OCI-M2 (cell line): Measurements from ENCODE around the gene PQBP1.

ENCODE experiments used
- DNase-seq: peaks from one replicate; lab custom pipeline; 2025; ENCODE audit not compliant: unreplicated experiment; lab: John Stamatoyannopoulos, UW

Gene PQBP1

GRCh38 chrX:48920718-48921104 lies 23.0 kb downstream of the PQBP1 start:
- DNase-seq = no peak

- no peak for DNase-seq
These were observed 26.0 kb downstream of the PQBP1 start for GRCh38 chrX:48923771-48924170.

GRCh38 chrX:48924270-48924669 lies 26.5 kb downstream of the PQBP1 start:
- no peak for DNase-seq

GRCh38 chrX:48927123-48927522 lies 29.4 kb downstream of the PQBP1 start:
- DNase-seq = no peak

- no peak for DNase-seq
These were observed 30.1 kb downstream of the PQBP1 start for GRCh38 chrX:48927736-48928382.

GRCh38 chrX:48933757-48934156 lies 36.0 kb downstream of the PQBP1 start:
- DNase-seq = no peak

- DNase-seq = no peak
These were observed 37.0 kb downstream of the PQBP1 start for GRCh38 chrX:48934581-48935300.

GRCh38 chrX:48935301-48935670 lies 37.6 kb downstream of the PQBP1 start:
- DNase-seq = no peak

- DNase-seq = no peak
These were observed 38.8 kb downstream of the PQBP1 start for GRCh38 chrX:48936429-48937053.

- no peak for DNase-seq
These were observed 39.6 kb downstream of the PQBP1 start for GRCh38 chrX:48937054-48937907.

- DNase-seq = no peak
These were observed 41.1 kb downstream of the PQBP1 start for GRCh38 chrX:48938721-48939425.

GRCh38 chrX:48939524-48940228 lies 41.9 kb downstream of the PQBP1 start:
- no peak for DNase-seq

GRCh38 chrX:48940404-48940955 lies 42.8 kb downstream of the PQBP1 start:
- DNase-seq = no peak

- no peak for DNase-seq
These were observed 45.2 kb downstream of the PQBP1 start for GRCh38 chrX:48942895-48943294.

GRCh38 chrX:48945517-48946348 lies 48.0 kb downstream of the PQBP1 start:
- DNase-seq = no peak

GRCh38 chrX:48948589-48948988 lies 50.9 kb downstream of the PQBP1 start:
- no peak for DNase-seq
